Measurements from ENCODE around the gene EIF3F. TPM values are rescaled to one million over a fixed set of nuclear protein-coding genes. Genes with fewer than 3 reads are reported as not detected.

The EIF3F gene
- total RNA-seq, 1 experiment from 2014 or later: 191 TPM

DNA sequence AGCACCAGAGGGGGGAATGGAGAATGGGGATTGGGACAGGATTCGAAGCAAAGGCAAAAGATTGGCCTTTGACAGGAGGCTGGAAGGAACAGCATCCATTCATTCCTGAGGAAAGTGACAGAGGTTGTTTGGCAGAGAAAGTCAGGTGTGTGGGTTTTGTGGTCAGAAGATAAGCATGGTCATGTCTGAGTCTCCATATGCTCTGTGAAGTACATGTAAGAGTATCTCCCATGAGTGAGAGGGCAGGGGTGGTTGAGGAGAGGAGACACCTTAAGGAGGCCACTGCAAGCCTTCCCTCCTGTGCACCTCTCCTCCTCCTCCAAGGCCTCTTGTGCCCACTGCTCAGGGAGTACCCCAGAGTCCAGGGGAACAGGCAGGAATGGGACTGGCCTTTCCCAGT lies 20.0 kb upstream of the EIF3F start:
- Histone ChIP-seq H3K4me1 (replicated peaks; ENCODE audit: insufficient read depth) (peaks cover 14% of the 10 kb centered on the region), H3F3A (ENCODE audit: insufficient read depth, low read depth) (no peaks in the 10 kb centered on the region), H3K27me3 (ENCODE audit: insufficient read depth, low read depth) (no peaks in the 10 kb centered on the region), H3K4me3 (no peak overlapping the region), H3K4me2 (no peak overlapping the region), H3K79me2 (ENCODE audit: low read depth) (no peaks in the 10 kb centered on the region), H3K36me3 (ENCODE audit: low read depth) (no peaks in the 10 kb centered on the region), H2AFZ (no peak overlapping the region), H3K9me3 (ENCODE audit: insufficient read depth, low read depth) (no peaks in the 10 kb centered on the region), H3K27ac (no peak overlapping the region), H3K9me2 (ENCODE audit: insufficient read depth) (no peaks in the 10 kb centered on the region), H4K20me1 (ENCODE audit: insufficient read depth) (no peaks in the 10 kb centered on the region)
- TF ChIP-seq, protein P1, sequence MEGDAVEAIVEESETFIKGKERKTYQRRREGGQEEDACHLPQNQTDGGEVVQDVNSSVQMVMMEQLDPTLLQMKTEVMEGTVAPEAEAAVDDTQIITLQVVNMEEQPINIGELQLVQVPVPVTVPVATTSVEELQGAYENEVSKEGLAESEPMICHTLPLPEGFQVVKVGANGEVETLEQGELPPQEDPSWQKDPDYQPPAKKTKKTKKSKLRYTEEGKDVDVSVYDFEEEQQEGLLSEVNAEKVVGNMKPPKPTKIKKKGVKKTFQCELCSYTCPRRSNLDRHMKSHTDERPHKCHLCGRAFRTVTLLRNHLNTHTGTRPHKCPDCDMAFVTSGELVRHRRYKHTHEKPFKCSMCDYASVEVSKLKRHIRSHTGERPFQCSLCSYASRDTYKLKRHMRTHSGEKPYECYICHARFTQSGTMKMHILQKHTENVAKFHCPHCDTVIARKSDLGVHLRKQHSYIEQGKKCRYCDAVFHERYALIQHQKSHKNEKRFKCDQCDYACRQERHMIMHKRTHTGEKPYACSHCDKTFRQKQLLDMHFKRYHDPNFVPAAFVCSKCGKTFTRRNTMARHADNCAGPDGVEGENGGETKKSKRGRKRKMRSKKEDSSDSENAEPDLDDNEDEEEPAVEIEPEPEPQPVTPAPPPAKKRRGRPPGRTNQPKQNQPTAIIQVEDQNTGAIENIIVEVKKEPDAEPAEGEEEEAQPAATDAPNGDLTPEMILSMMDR (conservative IDR thresholded peaks at IDR 0.05): no peak
- TF ChIP-seq EZH2 (IDR thresholded peaks at IDR 0.05; ENCODE audit: low read depth): no peak
- intact Hi-C loops (cut with micrococcal nuclease; ENCODE audit: unreplicated experiment): no loop called here
- no TSS peak for BruUV-seq (replicated peaks)
- CTCF ChIA-PET: no interaction called here
- DNase-seq: no peak
- POLR2A ChIA-PET (ENCODE audit: unreplicated experiment): no interaction called here

DNA sequence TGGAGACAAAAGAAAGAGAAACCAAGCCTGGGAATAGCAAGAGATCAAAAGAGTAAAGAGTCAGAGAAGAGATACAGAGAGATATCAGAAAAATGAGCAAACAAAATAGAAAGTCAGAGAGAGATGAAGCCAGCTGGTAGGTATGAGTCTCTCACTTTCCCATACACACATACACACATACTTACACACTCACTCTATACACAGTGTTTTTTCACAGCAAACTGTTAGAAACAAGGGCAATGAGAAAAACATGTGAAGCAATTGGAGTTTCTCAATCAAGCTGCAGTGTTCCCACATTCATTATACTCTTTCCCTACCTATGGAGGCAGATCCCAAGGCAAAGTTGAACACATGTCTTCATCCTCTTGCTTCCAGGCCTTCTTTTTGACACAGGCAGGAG lies 19.3 kb upstream of the EIF3F start:
- intact Hi-C loops (cut with micrococcal nuclease; ENCODE audit: unreplicated experiment): no loop called here
- no peaks in the 10 kb centered on the region for H3K36me3 ChIP-seq (ENCODE audit: low read depth)
- BruUV-seq (replicated peaks): no TSS peak
- no peaks in the 10 kb centered on the region for H3K27me3 ChIP-seq (ENCODE audit: insufficient read depth, low read depth)
- no peaks in the 10 kb centered on the region for H3K9me3 ChIP-seq (ENCODE audit: insufficient read depth, low read depth)
- no peak overlapping the region for H2AFZ ChIP-seq
- DNase-seq: no peak
- no peaks in the 10 kb centered on the region for H3F3A ChIP-seq (ENCODE audit: insufficient read depth, low read depth)
- H3K4me3 ChIP-seq: no peak overlapping the region
- H3K27ac ChIP-seq: no peak overlapping the region
- POLR2A ChIA-PET (ENCODE audit: unreplicated experiment): no interaction called here
- CTCF ChIA-PET: no interaction called here
- H4K20me1 ChIP-seq (ENCODE audit: insufficient read depth): no peaks in the 10 kb centered on the region
- H3K79me2 ChIP-seq (ENCODE audit: low read depth): no peaks in the 10 kb centered on the region
- H3K4me1 ChIP-seq (replicated peaks; ENCODE audit: insufficient read depth): peaks cover 14% of the 10 kb centered on the region
- H3K9me2 ChIP-seq (ENCODE audit: insufficient read depth): no peaks in the 10 kb centered on the region
- H3K4me2 ChIP-seq: no peak overlapping the region
- no peak for TF ChIP-seq EZH2 (IDR thresholded peaks at IDR 0.05; ENCODE audit: low read depth)
- TF ChIP-seq, protein P1 (conservative IDR thresholded peaks at IDR 0.05): no peak

DNA sequence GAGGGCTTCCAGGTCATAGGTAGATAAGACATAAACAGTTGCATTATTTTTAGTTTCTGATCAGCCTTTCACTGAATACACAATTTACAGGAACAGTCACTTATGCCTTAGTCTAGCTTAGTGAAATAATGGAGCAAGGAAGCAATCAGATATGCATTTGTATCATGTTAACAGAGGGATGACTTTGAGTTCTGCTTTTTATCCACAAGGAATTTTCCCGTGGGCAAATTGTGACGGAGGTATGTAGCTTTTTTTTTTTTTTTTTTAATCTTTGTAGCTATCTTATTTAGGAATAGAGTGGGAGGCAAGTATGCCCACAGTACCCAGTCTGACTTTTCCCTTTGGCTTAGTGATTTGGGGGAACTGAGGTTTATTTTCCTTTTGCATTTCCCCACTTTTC lies 18.5 kb upstream of the EIF3F start:
- TF ChIP-seq, protein P1 (conservative IDR thresholded peaks at IDR 0.05): no peak
- TF ChIP-seq EZH2 (IDR thresholded peaks at IDR 0.05; ENCODE audit: low read depth): no peak
- H3K27ac ChIP-seq: no peak overlapping the region
- no peaks in the 10 kb centered on the region for H3F3A ChIP-seq (ENCODE audit: insufficient read depth, low read depth)
- H3K79me2 ChIP-seq (ENCODE audit: low read depth): no peaks in the 10 kb centered on the region
- H3K4me3 ChIP-seq: no peak overlapping the region
- intact Hi-C loops (cut with micrococcal nuclease; ENCODE audit: unreplicated experiment): no loop called here
- BruUV-seq (replicated peaks): no TSS peak
- no peak overlapping the region for H3K4me2 ChIP-seq
- peaks cover 14% of the 10 kb centered on the region for H3K4me1 ChIP-seq (replicated peaks; ENCODE audit: insufficient read depth)
- ChIA-PET POLR2A (ENCODE audit: unreplicated experiment) (no interaction called here), CTCF (no interaction called here)
- H3K36me3 ChIP-seq (ENCODE audit: low read depth): no peaks in the 10 kb centered on the region
- H3K27me3 ChIP-seq (ENCODE audit: insufficient read depth, low read depth): no peaks in the 10 kb centered on the region
- no peak for DNase-seq
- no peaks in the 10 kb centered on the region for H3K9me3 ChIP-seq (ENCODE audit: insufficient read depth, low read depth)
- no peaks in the 10 kb centered on the region for H3K9me2 ChIP-seq (ENCODE audit: insufficient read depth)
- H2AFZ ChIP-seq: no peak overlapping the region
- no peaks in the 10 kb centered on the region for H4K20me1 ChIP-seq (ENCODE audit: insufficient read depth)

All from PC-9 (cell line).